C4-2B (cell line): Measurements from ENCODE around the gene SLC22A15.

Experiments
- ZFX ChIP-seq: fragments of 450-650 bp; IDR thresholded peaks from 2 replicates; pipeline ENCODE4 v1.6.1; 2017
- TF ChIP-seq, protein P1 (sequence below): fragments of 450-650 bp; conservative IDR thresholded peaks from 2 replicates; pipeline ENCODE4 v1.5.1; 2017; ENCODE audit warnings: mild to moderate bottlenecking

DNA sequence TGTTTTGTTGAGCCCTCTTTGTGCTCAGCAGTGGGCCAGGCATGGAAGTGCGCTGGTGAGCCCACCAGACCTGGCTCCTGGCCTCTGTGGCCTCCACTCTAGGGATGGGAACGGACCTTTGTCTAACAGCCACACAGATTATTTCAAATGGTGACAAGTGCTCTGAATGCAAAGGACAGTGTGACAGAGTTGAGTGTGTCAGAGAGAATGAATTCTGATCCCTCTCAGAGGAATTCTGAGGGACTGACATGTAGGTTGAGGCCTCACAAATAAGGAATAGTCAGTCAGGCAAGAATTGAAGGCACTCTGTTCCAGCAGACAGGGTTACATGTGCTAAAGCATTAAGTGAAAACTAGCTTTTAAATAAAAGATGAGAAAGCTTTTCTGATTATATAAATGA is 123.6 kb downstream of the SLC22A15 start:
- TF ChIP-seq, protein P1, sequence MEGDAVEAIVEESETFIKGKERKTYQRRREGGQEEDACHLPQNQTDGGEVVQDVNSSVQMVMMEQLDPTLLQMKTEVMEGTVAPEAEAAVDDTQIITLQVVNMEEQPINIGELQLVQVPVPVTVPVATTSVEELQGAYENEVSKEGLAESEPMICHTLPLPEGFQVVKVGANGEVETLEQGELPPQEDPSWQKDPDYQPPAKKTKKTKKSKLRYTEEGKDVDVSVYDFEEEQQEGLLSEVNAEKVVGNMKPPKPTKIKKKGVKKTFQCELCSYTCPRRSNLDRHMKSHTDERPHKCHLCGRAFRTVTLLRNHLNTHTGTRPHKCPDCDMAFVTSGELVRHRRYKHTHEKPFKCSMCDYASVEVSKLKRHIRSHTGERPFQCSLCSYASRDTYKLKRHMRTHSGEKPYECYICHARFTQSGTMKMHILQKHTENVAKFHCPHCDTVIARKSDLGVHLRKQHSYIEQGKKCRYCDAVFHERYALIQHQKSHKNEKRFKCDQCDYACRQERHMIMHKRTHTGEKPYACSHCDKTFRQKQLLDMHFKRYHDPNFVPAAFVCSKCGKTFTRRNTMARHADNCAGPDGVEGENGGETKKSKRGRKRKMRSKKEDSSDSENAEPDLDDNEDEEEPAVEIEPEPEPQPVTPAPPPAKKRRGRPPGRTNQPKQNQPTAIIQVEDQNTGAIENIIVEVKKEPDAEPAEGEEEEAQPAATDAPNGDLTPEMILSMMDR, result no peak
- no peak for TF ChIP-seq ZFX
